HL-60 (cell line): ENCODE results near the gene HOXA7.

Experiments used
- DNase-seq, 2 experiments: peaks; one replicate each; pipeline ENCODE4 v3.0.0-alpha.2; 2010 to 2020; ENCODE audit warnings: low read depth in 1 of 2, low spot score in 1 of 2
- H3K27ac ChIP-seq: fragments of 250-450 bp; sonication (Bioruptor Pico); replicated peaks from 2 replicates; pipeline ENCODE4 v1.5.1; 2020; ENCODE audit warnings: mild to moderate bottlenecking, moderate library complexity
- H3K27me3 ChIP-seq: fragments of 250-450 bp; sonication (Bioruptor Pico); 2 replicates; pipeline ENCODE4 v1.5.1; 2021; ENCODE audit warnings: mild to moderate bottlenecking, moderate library complexity; ENCODE audit not compliant: insufficient read depth, poor library complexity, severe bottlenecking
- H3K4me3 ChIP-seq: replicated peaks from 2 replicates; pipeline ENCODE4 v1.5.1; 2011; ENCODE audit warnings: mild to moderate bottlenecking, control low read depth, low read length; ENCODE audit not compliant: insufficient read depth
- GABPA ChIP-seq: IDR thresholded peaks from 2 replicates; pipeline ENCODE4 v1.6.1; 2012; ENCODE audit warnings: low read depth
- POLR2AphosphoS5 ChIP-seq: IDR thresholded peaks from 2 replicates; pipeline ENCODE4 v1.6.1; 2012; ENCODE audit warnings: low read depth
- REST ChIP-seq: IDR thresholded peaks from 2 replicates; pipeline ENCODE4 v1.6.1; 2012; ENCODE audit warnings: low read depth; ENCODE audit not compliant: insufficient replicate concordance
- SPI1 ChIP-seq: IDR thresholded peaks from 2 replicates; pipeline ENCODE4 v1.6.1; 2012; ENCODE audit warnings: low read depth, mild to moderate bottlenecking, borderline replicate concordance
- TF ChIP-seq, protein P1 (sequence below): IDR thresholded peaks from one replicate; pipeline ENCODE4 v1.5.1; 2011; ENCODE audit warnings: low read length, control low read depth, inconsistent platforms; ENCODE audit not compliant: insufficient read depth

HOXA7 gene

GRCh38 chr7:27179503-27180430 is 23.3 kb upstream of the HOXA7 start:
- H3K4me3 ChIP-seq = no peak overlapping the region
- peak in 1 of 2 experiments; percentile 53 for DNase-seq
- TF ChIP-seq, protein P1, sequence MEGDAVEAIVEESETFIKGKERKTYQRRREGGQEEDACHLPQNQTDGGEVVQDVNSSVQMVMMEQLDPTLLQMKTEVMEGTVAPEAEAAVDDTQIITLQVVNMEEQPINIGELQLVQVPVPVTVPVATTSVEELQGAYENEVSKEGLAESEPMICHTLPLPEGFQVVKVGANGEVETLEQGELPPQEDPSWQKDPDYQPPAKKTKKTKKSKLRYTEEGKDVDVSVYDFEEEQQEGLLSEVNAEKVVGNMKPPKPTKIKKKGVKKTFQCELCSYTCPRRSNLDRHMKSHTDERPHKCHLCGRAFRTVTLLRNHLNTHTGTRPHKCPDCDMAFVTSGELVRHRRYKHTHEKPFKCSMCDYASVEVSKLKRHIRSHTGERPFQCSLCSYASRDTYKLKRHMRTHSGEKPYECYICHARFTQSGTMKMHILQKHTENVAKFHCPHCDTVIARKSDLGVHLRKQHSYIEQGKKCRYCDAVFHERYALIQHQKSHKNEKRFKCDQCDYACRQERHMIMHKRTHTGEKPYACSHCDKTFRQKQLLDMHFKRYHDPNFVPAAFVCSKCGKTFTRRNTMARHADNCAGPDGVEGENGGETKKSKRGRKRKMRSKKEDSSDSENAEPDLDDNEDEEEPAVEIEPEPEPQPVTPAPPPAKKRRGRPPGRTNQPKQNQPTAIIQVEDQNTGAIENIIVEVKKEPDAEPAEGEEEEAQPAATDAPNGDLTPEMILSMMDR = peak; percentile 68
- TF ChIP-seq POLR2AphosphoS5 = no peak
- no peak for TF ChIP-seq REST
- no peak for TF ChIP-seq GABPA
- no peak for TF ChIP-seq SPI1
- H3K27me3 ChIP-seq = peaks cover 42% of the 10 kb centered on the region
- no peak overlapping the region for H3K27ac ChIP-seq

GRCh38 chr7:27179030-27179429 is 22.6 kb upstream of the HOXA7 start:
- Histone ChIP-seq H3K4me3 (no peak overlapping the region), H3K27me3 (peaks cover 47% of the 10 kb centered on the region), H3K27ac (no peak overlapping the region)
- TF ChIP-seq SPI1 (no peak), GABPA (no peak)
- DNase-seq = no peak

DNA sequence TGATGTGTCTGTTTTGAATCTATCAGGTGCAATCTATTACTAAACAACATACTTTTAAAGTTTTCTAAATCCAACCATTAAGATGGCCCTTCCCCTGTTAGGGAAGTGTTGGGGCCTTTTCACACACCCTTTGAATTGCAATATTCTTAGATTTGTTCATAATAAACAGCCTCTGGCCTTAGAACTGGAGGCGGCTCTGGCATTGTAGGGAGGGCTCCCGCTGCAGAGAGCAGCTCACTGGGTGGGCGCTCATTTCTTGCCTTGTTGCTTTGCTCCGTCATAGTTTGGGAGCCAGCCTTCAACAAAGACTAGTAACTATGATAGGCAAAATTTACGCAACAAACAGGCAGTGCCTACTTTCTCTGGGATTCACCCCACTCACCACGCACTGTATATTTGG is 21.9 kb upstream of the HOXA7 start:
- Histone ChIP-seq H3K27ac (no peak overlapping the region), H3K27me3 (peaks cover 44% of the 10 kb centered on the region), H3K4me3 (no peak overlapping the region)
- DNase-seq = no peak
- TF ChIP-seq REST (no peak), GABPA (no peak), POLR2AphosphoS5 (no peak), SPI1 (no peak)
- TF ChIP-seq, protein P1 = no peak

DNA sequence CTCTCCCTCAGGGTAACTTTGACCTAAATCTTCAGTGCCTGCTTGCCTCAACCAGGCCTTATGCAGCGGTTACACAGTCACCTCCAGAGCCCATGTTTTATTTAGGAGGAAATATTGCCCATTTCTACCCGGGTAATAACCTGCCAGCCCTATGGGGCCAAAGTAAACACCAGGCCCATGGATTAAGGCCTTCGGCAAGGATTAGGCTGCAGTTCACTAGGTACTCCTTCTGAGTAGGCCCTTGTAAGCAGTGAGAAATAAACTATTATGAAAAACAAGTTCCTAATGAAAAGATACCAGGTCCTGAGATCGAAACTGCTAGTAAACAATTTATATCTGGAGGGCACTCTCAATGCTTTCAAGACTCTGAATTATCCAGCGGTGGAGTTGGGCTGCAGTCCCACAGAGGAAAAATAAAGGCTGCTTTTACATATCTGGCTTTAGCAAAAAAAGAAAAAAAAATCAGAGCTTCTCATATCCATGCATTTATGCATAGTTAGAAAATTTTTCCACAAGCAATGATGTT is 21.4 kb upstream of the HOXA7 start:
- TF ChIP-seq SPI1 (no peak), GABPA (no peak), POLR2AphosphoS5 (no peak), REST (no peak)
- TF ChIP-seq, protein P1 = no peak
- H3K27me3 ChIP-seq = peaks cover 43% of the 10 kb centered on the region
- no peak overlapping the region for H3K27ac ChIP-seq
- DNase-seq = no peak
- H3K4me3 ChIP-seq = no peak overlapping the region
